Activated CD4-positive, alpha-beta memory T cell treated with anti-CD3 and anti-CD28 coated beads, Interleukin-2, amount 10 ng/mL, durations not matched to agents 7 days and 5 days (primary cell): ENCODE measurements around the gene RAB7A. TPM values are rescaled to one million over a fixed set of nuclear protein-coding genes. Genes with fewer than 3 reads are reported as not detected.

Experiments
- CTCF ChIA-PET: fragments of 350-600 bp; sonication (Branson Sonifier 250); formaldehyde crosslinking; loops from one replicate; lab custom pipeline; 2021; ENCODE audit warnings: antibody characterized with exemption, inconsistent platforms; lab: Charles Lee
- POLR2A ChIA-PET: fragments of 350-600 bp; sonication (Branson Sonifier 250); formaldehyde crosslinking; loops from one replicate; lab custom pipeline; 2021; ENCODE audit warnings: antibody characterized with exemption; lab: Charles Lee
- DNase-seq: peaks from one replicate; pipeline ENCODE4 v3.0.0-alpha.2; 2020
- H3K27ac Mint-ChIP-seq: one replicate; pipeline ENCODE4 v1.8.0; 2021; ENCODE audit warnings: mild to moderate bottlenecking, mixed read lengths
- H3K27me3 Mint-ChIP-seq: one replicate; pipeline ENCODE4 v1.8.0; 2021; ENCODE audit warnings: mixed read lengths
- H3K36me3 Mint-ChIP-seq: one replicate; pipeline ENCODE4 v1.8.0; 2021; ENCODE audit warnings: low read depth, mixed read lengths
- H3K4me1 Mint-ChIP-seq: one replicate; pipeline ENCODE4 v1.8.0; 2021; ENCODE audit warnings: mixed read lengths
- H3K4me3 Mint-ChIP-seq: one replicate; pipeline ENCODE4 v1.8.0; 2021; ENCODE audit warnings: mild to moderate bottlenecking, mixed read lengths
- H3K9me3 Mint-ChIP-seq: one replicate; pipeline ENCODE4 v1.8.0; 2021; ENCODE audit warnings: mixed read lengths
- total RNA-seq, 2 experiments: library from RNA; stranded (reverse); gene quantifications; one replicate each; pipeline ENCODE4 v1.2.3, GENCODE V29; 2021

RAB7A gene
- total RNA-seq, 2 experiments from 2014 or later, result 213 to 225 TPM

DNA sequence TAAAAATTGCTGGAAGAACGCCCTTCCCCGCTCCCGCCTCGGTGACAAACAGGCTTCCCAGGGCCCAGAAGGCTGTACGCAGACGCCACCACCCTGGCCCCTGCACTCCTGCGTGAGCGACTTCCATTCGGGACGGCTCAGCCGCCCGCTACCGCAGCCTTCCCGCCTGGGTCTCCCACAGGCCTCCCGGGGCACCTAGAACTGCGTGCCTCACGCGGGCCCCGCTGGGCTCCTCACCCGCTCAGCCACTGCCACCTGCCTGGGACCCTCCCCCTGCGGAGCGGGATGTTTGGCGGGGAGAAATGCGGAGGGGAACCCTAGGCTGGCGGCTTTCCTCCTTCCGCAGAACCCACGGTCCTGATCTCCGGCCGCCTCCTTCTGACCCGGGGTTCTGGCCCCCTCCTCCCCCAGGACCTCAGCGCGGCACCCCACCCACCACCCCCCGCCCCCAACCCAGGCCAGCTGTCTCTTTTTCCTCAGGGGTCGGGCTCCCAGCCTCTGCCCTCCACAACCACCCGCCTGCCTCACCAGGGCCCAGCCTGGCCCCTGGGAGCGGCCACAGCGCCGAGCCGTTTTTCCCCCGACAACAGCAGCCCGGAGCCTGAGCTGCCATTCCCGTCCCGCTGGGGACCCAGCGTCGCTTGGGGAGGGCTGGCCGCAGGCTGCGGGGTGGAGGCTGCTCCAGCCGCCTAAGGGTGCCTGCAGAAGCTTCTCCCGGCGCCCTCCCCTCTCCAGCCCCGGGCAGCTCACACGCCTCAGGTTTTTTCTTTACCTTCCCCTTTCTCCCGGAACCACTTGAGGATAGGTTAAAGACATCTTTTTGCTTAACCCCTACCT, 27.6 kb upstream of the RAB7A start:
- CTCF ChIA-PET, result interaction anchor here (0.6 to 1.9 kb wide), 2 partner anchors 18 to 220 kb away, joined by 3 to 5 read pairs; no protein-coding TSS in a partner anchor
- POLR2A ChIA-PET, result no interaction called here
- Mint-ChIP-seq H3K36me3 (no peaks in the 10 kb centered on the region), H3K4me1 (peaks cover 7% of the 10 kb centered on the region), H3K4me3 (peak overlapping the region; percentile 46), H3K27me3 (peaks cover 11% of the 10 kb centered on the region), H3K9me3 (no peaks in the 10 kb centered on the region), H3K27ac (no peak overlapping the region)
- no peak for DNase-seq

DNA sequence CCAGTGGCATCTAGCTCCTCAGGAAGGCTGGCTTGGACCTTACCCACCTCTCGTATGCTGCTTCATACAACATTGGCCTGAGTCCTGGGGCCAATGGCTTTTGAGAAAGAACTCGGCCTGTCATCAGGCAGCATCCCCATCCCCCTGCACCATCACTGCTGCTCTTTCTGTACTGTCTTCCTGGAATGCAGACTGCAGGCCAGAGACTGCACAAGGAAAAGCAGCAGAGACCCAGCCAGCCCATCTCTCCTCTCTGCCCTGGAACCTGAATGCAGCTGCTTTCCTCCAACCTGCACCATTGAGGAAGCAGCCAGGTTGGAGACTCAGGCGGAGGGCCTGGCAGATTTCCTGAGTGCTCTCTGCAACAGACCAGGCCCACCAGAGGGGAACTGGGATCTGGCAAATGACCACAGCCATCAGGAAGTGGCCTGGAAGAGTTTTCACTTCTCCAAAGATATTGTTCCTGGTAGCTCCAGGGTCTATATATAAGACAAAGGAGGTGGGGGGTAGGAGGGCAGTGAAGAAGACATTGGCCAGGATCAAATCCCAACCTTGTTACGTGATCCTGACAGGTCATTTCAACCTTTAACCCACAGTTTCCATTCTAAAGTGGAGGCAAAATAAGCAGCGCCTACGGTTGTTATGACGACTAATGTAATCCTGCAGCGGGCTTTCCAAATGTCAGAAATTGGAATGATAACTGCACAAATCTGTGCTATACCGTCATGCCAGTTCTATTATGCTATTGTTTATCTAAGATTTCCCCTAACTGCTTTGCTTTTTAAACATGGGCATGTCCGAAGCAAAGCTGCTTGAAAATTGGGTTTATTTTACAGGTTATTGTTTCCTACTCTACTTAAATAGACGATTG, 24.4 kb upstream of the RAB7A start:
- no peaks in the 10 kb centered on the region for H3K36me3 Mint-ChIP-seq
- ChIA-PET POLR2A (interaction anchor here (1.6 kb wide), 1 partner anchor 21 kb away, joined by 5 read pairs; no protein-coding TSS in a partner anchor), CTCF (no interaction called here)
- H3K9me3 Mint-ChIP-seq, result no peaks in the 10 kb centered on the region
- H3K27me3 Mint-ChIP-seq, result peaks cover 11% of the 10 kb centered on the region
- H3K4me3 Mint-ChIP-seq, result no peak overlapping the region
- no peak overlapping the region for H3K27ac Mint-ChIP-seq
- no peak for DNase-seq
- peaks cover 7% of the 10 kb centered on the region for H3K4me1 Mint-ChIP-seq

DNA sequence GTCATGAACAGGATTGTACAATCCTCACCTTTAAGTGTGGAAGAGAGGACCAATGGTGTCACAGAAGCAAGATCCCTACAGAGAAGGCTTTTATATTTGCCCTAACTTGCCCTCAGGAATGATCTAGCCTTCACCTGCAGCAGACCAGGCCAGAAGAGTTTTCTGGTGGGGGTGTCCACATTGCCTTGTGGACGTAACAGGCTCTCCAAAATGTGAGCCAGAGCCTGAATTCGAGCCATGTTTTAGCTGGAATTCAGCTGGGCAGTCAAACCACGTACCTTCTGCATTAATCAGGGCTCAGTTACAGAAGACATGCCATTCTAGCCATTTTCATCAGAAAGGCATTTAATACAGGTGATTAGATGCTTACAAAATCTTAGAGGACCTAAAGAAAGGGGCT, 23.6 kb upstream of the RAB7A start:
- POLR2A ChIA-PET, result interaction anchor here (1.6 kb wide), 1 partner anchor 22 kb away, joined by 5 read pairs; no protein-coding TSS in a partner anchor
- CTCF ChIA-PET, result no interaction called here
- Mint-ChIP-seq H3K4me1 (peaks cover 6% of the 10 kb centered on the region), H3K4me3 (no peak overlapping the region), H3K9me3 (no peaks in the 10 kb centered on the region), H3K27me3 (peaks cover 10% of the 10 kb centered on the region), H3K36me3 (no peaks in the 10 kb centered on the region), H3K27ac (no peak overlapping the region)
- no peak for DNase-seq

DNA sequence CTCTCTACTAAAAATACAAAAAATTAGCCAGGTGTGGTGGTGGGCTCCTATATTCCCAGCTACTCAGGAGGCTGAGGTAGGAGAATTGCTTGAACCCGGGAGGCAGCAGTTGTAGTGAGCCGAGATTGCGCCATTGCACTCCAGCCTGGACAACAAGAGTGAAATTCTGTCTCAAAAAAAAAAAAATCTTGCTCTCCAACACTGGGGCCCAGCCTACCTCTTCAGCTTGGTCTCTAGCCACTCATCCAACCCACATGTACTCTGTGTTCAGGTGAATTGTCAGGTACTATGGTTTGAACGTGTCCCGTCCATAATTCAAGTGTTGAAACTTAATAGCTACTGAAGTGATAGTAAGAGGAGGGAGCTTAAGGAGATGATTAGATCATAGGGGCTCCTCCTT, 22.4 kb upstream of the RAB7A start:
- no peaks in the 10 kb centered on the region for H3K9me3 Mint-ChIP-seq
- CTCF ChIA-PET, result interaction anchor here (0.5 to 1.6 kb wide), 4 partner anchors 9 to 180 kb away, joined by 3 to 7 read pairs (median 4); no protein-coding TSS in a partner anchor

DNA sequence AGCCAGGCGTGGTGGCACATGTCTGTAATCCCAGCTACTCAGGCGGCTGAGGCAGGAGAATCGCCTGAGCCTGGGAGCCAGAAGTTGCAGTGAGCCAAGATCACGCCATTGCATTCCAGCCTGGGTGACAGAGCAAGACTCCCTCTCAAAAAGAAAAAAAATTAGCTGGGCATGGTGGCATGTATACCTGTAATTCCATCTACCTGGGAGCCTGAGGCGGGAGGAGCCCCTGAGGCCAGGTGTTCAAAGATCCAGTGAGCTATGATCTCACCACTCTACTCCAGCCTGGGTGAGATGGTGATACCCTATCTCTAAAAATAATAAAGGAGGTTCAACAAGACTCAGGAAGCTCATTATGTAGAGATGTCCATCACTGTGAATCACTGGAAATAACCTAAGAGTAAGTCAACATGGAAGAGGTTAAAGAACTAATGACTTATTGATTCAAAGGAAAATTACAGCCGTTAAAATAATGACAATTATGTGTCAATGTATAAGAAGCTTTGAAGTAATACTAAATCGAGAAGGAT, 19.8 kb upstream of the RAB7A start:
- H3K27me3 Mint-ChIP-seq, result peaks cover 5% of the 10 kb centered on the region
- H3K4me3 Mint-ChIP-seq, result no peak overlapping the region
- POLR2A ChIA-PET, result no interaction called here

More for the DNA sequence above, 22.4 kb upstream of the RAB7A start:
- H3K36me3 Mint-ChIP-seq, result no peaks in the 10 kb centered on the region
- H3K27me3 Mint-ChIP-seq, result peaks cover 9% of the 10 kb centered on the region
- H3K4me3 Mint-ChIP-seq, result no peak overlapping the region
- H3K27ac Mint-ChIP-seq, result no peak overlapping the region
- peaks cover 2% of the 10 kb centered on the region for H3K4me1 Mint-ChIP-seq
- POLR2A ChIA-PET, result interaction anchor here (1.0 to 1.2 kb wide), 2 partner anchors 14 to 23 kb away, joined by 3 read pairs; no protein-coding TSS in a partner anchor
- no peak for DNase-seq

DNA sequence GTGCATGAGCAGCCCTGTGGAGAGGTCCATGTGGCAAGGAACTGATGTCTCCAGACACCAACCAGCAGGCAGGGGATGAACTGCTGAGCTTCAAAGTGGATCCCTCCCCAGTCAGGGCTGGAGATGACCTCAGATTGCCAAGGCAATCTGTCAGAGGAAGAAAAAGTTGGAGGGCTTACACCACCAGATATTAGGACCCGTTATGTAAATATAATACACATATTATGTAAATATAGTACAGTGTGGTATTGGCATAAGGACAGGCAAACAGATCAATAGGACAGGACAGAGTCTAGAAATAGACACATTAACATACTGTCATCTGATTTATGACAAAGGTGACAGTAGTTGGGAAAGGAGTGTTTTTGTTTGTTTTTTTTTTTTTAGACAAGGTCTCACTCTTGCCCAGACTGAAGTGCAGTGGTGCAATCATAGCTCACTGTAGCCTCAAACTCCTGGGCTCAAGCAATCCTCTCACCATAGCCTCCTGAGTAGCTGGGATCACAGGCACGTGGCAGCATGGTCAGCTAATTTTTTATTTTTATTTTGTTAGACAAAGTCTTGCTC, 18.0 kb upstream of the RAB7A start:
- no peak for DNase-seq
- Mint-ChIP-seq H3K9me3 (no peaks in the 10 kb centered on the region), H3K36me3 (no peaks in the 10 kb centered on the region), H3K27ac (no peak overlapping the region), H3K27me3 (peaks cover 2% of the 10 kb centered on the region), H3K4me1 (peaks cover 3% of the 10 kb centered on the region), H3K4me3 (no peak overlapping the region)
- CTCF ChIA-PET, result interaction anchor here (0.6 to 5.2 kb wide), 3 partner anchors 17 to 77 kb away, joined by 4 to 18 read pairs (median 4); no protein-coding TSS in a partner anchor
- POLR2A ChIA-PET, result interaction anchor here (0.8 kb wide), 1 partner anchor 172 kb away, joined by 3 read pairs; the partner anchor contains the start of gene ACAD9

More for the DNA sequence above, 19.8 kb upstream of the RAB7A start:
- CTCF ChIA-PET, result interaction anchor here (5.2 kb wide), 1 partner anchor 26 kb away, joined by 18 read pairs; no protein-coding TSS in a partner anchor
- no peak overlapping the region for H3K27ac Mint-ChIP-seq
- H3K9me3 Mint-ChIP-seq, result no peaks in the 10 kb centered on the region
- no peaks in the 10 kb centered on the region for H3K36me3 Mint-ChIP-seq
- H3K4me1 Mint-ChIP-seq, result no peaks in the 10 kb centered on the region
- DNase-seq, result no peak

DNA sequence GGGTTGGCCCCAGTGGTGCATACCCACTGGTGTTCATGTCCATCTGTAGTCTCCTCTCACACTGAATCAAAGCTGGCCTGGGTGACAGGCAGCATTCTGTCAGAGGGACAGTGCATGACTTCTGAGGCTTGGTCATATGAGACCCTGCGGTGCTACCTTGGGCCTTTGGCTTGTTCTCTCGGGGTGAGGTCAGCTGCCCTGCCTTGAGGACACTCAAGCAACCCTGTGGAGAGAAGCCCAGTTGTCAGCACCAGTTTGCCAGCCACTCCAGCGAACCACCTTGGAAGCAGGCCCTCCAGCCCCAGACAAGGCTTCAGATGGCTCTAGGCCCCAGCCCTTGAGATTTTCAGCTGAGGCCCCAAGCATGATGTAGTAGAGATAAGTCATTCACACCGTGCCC, 16.9 kb upstream of the RAB7A start:
- CTCF ChIA-PET, result interaction anchor here (1.6 to 5.2 kb wide), 2 partner anchors 16 to 28 kb away, joined by 4 to 18 read pairs; no protein-coding TSS in a partner anchor
- DNase-seq, result no peak
- Mint-ChIP-seq H3K36me3 (no peaks in the 10 kb centered on the region), H3K27me3 (peaks cover 2% of the 10 kb centered on the region), H3K4me1 (peaks cover 6% of the 10 kb centered on the region), H3K9me3 (no peaks in the 10 kb centered on the region), H3K27ac (no peak overlapping the region), H3K4me3 (no peak overlapping the region)
- POLR2A ChIA-PET, result no interaction called here

DNA sequence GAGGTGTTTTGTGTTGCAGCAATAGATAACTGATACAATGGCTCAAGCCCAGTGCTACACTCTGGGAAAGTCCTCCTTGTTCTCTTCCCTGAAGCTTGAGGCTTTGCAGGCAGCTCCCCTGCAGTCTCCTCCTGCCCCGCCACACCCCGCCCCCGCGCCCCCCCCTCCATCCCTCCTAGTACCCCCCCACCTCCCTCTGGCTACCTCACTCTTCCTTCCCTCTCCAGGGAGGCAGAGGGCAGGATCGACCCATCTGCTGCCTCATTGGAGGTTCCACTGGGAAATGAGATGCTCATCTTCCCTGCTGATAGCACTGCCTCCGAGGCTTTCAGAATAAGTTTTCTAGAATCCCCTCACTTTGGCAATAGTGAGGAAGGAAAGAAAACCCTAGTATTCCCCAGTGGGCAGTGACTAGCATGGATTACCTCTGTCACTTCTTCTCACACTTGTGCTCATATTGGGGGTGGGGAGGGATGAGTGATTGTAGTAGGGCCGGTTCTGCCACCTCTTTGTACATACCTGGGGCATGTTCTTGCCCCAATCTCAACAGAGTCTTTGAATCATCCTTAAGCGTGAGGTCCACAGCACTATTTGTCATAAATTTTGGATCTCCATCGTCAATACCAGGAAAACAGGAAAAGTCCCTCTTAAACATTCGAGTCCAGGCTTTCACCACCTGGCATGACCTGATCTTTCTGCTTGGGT, 16.3 kb upstream of the RAB7A start:
- Mint-ChIP-seq H3K4me1 (peaks cover 10% of the 10 kb centered on the region), H3K27me3 (peaks cover 2% of the 10 kb centered on the region), H3K9me3 (no peaks in the 10 kb centered on the region), H3K27ac (no peak overlapping the region), H3K4me3 (no peak overlapping the region), H3K36me3 (no peaks in the 10 kb centered on the region)
- POLR2A ChIA-PET, result no interaction called here
- DNase-seq, result no peak
- CTCF ChIA-PET, result interaction anchor here (5.2 kb wide), 1 partner anchor 29 kb away, joined by 18 read pairs; no protein-coding TSS in a partner anchor

DNA sequence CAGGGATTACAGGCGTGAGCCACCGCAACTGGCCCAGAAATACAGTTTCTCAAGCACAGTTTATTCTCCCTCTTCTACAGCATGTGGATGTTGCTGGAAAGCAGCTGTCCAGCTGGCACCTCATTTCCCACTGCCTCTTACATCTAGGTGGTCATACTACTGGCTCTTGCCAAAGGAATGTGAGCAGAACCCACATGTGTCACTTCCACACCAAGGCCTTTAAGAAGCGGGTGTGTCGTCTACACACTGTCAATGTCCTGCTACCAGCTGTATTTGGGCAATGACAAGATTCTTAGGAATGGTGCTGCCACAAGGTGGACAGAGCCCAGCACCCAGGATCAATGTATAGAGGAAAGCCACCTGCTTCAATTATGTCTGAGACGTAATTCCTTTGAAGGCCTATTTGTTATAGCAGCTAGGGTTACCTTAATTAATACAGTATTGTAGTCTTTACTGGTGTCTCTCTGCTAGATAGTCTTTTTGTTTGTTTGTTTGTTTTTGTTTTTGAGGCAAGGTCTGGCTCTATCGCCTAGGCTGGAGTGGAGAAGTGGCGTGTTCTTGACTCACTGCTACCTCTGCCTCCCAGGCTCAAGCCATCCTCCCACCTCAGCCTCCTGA, 15.1 kb upstream of the RAB7A start:
- H3K4me1 Mint-ChIP-seq, result peaks cover 19% of the 10 kb centered on the region
- H3K27me3 Mint-ChIP-seq, result peaks cover 2% of the 10 kb centered on the region
- H3K4me3 Mint-ChIP-seq, result no peak overlapping the region
- CTCF ChIA-PET, result no interaction called here
- H3K9me3 Mint-ChIP-seq, result no peaks in the 10 kb centered on the region
- POLR2A ChIA-PET, result no interaction called here
- H3K36me3 Mint-ChIP-seq, result no peaks in the 10 kb centered on the region
- no peak for DNase-seq
- no peak overlapping the region for H3K27ac Mint-ChIP-seq

DNA sequence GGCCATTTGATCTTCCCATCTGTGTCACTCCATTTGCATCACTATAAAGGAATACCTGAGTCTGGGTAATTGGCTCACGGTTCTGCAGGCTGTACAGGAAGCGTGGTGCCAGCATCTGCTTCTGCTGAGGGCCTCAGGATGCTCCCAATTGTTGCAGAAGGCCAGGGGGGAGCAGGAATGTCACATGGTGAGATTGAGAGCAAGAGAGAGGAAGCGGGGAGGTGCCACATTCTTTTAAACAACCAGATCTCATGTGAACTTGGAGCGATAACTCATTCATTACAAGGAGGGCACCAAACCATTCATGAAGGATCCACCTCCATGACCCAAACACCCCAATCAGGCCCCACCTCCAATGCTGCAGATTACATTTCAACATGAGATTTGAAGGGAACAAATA, 13.1 kb upstream of the RAB7A start:
- ChIA-PET CTCF (interaction anchor here (1.0 kb wide), 1 partner anchor 95 kb away, joined by 3 read pairs; no protein-coding TSS in a partner anchor), POLR2A (no interaction called here)
- H3K4me3 Mint-ChIP-seq, result no peak overlapping the region
- H3K27me3 Mint-ChIP-seq, result no peaks in the 10 kb centered on the region
- DNase-seq, result no peak
- H3K4me1 Mint-ChIP-seq, result peaks cover 23% of the 10 kb centered on the region
- no peak overlapping the region for H3K27ac Mint-ChIP-seq
- H3K9me3 Mint-ChIP-seq, result no peaks in the 10 kb centered on the region
- H3K36me3 Mint-ChIP-seq, result no peaks in the 10 kb centered on the region

DNA sequence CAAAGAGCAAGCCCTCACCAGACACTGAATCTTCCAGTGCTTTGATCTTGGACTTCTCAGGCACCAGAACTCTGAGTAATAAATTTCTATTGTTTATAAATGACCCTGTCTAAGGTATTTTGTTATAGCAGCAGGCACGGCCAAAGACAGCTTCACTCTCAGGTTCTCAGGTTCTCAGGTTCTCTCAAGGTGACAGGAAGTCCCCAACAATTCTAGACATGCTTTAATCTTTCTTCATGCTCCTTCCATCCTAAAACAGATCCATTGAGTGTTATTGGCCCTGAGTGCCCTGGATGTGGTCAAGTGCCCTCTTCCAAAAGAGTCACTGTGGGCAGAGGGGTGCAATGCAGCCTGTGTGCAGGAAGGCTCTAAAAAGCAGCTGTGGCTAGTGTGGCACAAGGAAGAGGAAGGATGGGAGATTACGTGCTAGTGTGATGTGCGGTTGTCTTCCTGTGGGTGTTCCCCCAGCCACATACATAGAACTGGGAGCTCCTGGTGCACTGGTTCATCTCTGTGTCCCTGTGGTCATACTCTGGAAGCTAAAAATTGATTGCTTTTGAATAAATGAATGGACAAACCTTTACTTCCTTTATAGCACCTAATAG, 11.0 kb upstream of the RAB7A start:
- H3K27ac Mint-ChIP-seq, result peak overlapping the region; percentile 84
- H3K36me3 Mint-ChIP-seq, result no peaks in the 10 kb centered on the region
- peak overlapping the region; percentile 48 for H3K4me3 Mint-ChIP-seq
- CTCF ChIA-PET, result interaction anchor here (1.1 to 2.5 kb wide), 3 partner anchors 34 to 97 kb away, joined by 3 to 20 read pairs (median 5); no protein-coding TSS in a partner anchor
- POLR2A ChIA-PET, result interaction anchor here (1.0 to 2.2 kb wide), 6 partner anchors 10 to 164 kb away, joined by 3 to 13 read pairs (median 10); partner anchors contain the start of gene RAB7A
- no peaks in the 10 kb centered on the region for H3K9me3 Mint-ChIP-seq
- H3K4me1 Mint-ChIP-seq, result peaks cover 28% of the 10 kb centered on the region
- peaks cover 3% of the 10 kb centered on the region for H3K27me3 Mint-ChIP-seq
- peak; percentile 55 for DNase-seq
